ENCODE data around the gene PRKACB. TPM values are rescaled to one million over a fixed set of nuclear protein-coding genes. Genes with fewer than 3 reads are reported as not detected.
A peak's percentile ranks its signal among the peaks of the same experiment; 100 is the strongest.

Gene PRKACB
- total RNA-seq, 1 donor from 2014 or later: 34.9 TPM

DNA sequence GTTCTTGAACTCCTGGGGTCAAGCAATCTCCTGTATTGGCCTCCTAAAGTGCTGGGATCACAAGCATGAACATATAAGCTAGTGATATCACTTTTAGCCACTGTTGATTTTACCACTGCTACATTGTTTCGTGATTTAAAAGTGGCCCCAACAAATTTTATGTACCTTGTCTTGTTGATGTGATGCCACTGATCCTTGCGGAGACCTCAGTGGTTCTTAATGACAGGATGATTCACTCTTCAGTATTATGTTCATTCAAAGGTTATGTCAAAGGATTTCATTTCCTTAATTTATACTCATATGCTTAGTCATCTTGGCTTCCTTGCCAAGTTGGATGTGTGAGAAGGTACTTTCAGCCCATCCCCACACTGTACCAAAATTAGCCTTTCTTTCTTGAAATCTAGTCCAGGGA is 12.1 kb downstream of the PRKACB start:
- no peaks in the 10 kb centered on the region for H3K9me3 ChIP-seq (replicated peaks)
- no peaks in the 10 kb centered on the region for H3K27me3 ChIP-seq (ENCODE audit: low read depth)
- H3K36me3 ChIP-seq: no peaks in the 10 kb centered on the region
- peaks cover 5% of the 10 kb centered on the region for H3K4me1 ChIP-seq
- TF ChIP-seq, protein P1, sequence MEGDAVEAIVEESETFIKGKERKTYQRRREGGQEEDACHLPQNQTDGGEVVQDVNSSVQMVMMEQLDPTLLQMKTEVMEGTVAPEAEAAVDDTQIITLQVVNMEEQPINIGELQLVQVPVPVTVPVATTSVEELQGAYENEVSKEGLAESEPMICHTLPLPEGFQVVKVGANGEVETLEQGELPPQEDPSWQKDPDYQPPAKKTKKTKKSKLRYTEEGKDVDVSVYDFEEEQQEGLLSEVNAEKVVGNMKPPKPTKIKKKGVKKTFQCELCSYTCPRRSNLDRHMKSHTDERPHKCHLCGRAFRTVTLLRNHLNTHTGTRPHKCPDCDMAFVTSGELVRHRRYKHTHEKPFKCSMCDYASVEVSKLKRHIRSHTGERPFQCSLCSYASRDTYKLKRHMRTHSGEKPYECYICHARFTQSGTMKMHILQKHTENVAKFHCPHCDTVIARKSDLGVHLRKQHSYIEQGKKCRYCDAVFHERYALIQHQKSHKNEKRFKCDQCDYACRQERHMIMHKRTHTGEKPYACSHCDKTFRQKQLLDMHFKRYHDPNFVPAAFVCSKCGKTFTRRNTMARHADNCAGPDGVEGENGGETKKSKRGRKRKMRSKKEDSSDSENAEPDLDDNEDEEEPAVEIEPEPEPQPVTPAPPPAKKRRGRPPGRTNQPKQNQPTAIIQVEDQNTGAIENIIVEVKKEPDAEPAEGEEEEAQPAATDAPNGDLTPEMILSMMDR (IDR thresholded peaks at IDR 0.05; ENCODE audit: borderline replicate concordance): no peak
- no peak overlapping the region for H3K27ac ChIP-seq (replicated peaks)
- intact Hi-C loops (cut with micrococcal nuclease): no loop called here
- no peak overlapping the region for H3K4me3 ChIP-seq
- DNase-seq: no peak

DNA sequence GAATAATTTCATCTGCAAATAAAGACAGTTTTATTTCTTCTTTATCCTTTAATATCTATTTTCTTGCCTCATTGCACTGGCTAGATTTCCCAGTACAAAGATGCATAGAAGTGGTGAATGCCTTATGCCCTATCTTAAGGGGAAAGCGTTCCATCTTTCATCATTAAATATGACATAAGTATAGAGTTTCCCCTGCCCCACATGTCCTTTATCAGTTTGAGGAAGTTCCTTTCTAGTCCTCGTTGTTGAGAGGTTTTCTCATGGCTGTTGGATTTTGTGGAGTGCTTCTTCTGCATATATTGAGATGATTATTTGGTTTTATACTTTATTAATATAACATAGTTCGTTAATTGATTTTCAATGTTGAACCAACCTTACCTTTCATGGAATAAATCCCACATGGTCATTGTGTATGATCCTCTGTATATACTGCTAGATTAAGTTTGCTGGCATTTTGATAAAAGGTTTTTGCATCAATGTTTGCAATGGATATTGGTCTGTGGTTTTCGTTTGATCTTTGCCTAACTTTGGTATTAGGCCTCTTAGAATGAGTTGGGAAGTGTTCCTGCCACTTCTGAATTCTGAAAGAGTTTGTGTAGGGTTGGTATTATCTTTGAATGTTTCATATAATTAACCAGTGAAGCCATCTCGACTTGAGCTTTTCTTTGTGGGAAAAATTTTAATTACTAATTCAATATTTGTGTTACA is 15.6 kb downstream of the PRKACB start:
- intact Hi-C loops (cut with micrococcal nuclease): no loop called here
- Histone ChIP-seq H3K9me3 (replicated peaks) (no peaks in the 10 kb centered on the region), H3K27me3 (ENCODE audit: low read depth) (no peaks in the 10 kb centered on the region), H3K36me3 (no peaks in the 10 kb centered on the region), H3K4me3 (no peak overlapping the region), H3K4me1 (peaks cover 5% of the 10 kb centered on the region), H3K27ac (replicated peaks) (no peak overlapping the region)
- TF ChIP-seq, protein P1 (IDR thresholded peaks at IDR 0.05; ENCODE audit: borderline replicate concordance): no peak
- no peak for DNase-seq

DNA sequence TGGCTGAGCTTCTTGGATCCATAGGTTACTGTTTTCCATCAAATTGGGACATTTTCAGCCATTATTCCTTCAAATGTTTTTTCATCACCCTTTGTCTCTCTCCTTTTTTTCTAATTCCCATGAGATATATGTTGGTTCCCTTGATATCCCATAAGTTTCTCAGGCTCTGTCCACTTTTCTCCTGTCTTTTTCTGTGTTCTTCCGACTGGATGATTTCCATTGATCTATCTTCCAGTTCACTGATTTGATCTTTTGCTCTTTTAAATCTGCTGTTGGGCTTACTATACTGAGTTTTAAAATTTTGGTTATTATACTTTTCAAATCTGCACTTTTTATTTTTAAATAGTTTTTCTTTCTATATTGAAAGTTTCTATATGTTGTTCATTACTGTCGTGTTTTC is 18.2 kb downstream of the PRKACB start:
- Histone ChIP-seq H3K4me1 (peaks cover 12% of the 10 kb centered on the region), H3K27ac (replicated peaks) (no peak overlapping the region), H3K36me3 (no peaks in the 10 kb centered on the region), H3K4me3 (no peak overlapping the region), H3K27me3 (ENCODE audit: low read depth) (no peaks in the 10 kb centered on the region), H3K9me3 (replicated peaks) (no peaks in the 10 kb centered on the region)
- DNase-seq: no peak
- TF ChIP-seq, protein P1 (IDR thresholded peaks at IDR 0.05; ENCODE audit: borderline replicate concordance): no peak
- intact Hi-C loops (cut with micrococcal nuclease): no loop called here

DNA sequence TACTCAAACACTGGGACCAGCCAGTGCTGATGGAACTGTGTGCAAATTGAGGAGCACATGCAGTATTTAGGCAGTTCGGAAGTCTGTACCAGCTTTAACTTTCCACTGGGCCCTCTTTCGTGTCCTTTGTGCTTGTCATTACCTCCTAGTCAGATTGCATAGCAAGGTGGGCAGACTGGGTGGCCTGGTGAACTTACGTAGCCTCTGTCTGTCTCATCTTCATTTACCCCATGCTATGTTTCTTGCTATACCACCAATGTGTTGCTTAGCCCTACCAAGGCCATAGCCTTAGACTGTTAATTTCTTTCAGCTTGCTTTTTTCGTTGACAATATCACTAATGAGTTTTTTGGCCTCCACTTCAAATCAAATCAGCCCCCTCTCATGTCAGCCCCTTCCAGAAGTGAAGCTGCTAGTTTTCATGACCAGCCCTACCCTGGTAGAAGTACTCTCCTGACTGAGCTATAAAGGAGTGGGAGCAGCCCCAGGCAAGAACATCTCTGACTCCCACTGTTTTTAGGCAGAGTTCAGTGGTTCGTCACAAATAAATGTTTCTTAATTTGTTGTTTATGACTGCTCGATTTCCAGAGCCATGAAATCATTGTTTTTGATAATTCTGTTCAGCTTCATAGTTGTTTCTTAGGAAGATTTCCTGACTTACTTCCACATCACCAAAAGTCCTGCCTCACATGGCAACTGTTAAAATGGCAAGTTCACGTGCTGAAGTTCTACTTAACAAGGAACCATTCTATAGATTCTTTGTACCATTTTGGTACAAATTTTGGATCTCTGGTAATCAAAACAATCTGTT is 19.3 kb downstream of the PRKACB start:
- Histone ChIP-seq H3K36me3 (no peaks in the 10 kb centered on the region), H3K27ac (replicated peaks) (no peak overlapping the region), H3K9me3 (replicated peaks) (no peaks in the 10 kb centered on the region), H3K4me1 (peaks cover 12% of the 10 kb centered on the region), H3K27me3 (ENCODE audit: low read depth) (no peaks in the 10 kb centered on the region), H3K4me3 (peak overlapping the region; percentile 30)
- intact Hi-C loops (cut with micrococcal nuclease): no loop called here
- DNase-seq: no peak
- TF ChIP-seq, protein P1 (IDR thresholded peaks at IDR 0.05; ENCODE audit: borderline replicate concordance): no peak

DNA sequence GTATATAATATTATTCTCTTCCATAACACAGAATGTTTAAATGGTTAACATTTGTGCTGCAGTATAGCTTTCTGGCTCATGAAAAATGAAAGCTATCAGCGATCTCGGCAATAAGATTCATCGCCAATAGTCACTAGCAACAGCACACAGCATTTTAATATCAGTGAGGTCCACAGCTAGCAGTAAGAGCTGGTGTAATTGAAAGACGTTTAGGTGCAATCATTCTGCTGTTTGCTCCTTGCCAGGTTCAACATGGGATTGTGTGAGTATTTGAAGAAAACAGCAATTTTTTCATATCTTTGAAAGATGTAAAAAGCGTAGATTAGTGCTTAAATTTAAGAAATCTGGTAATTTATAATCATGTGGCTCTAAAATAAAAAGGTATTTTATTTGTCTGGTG is 20.1 kb downstream of the PRKACB start:
- TF ChIP-seq, protein P1 (IDR thresholded peaks at IDR 0.05; ENCODE audit: borderline replicate concordance): no peak
- Histone ChIP-seq H3K9me3 (replicated peaks) (no peaks in the 10 kb centered on the region), H3K27ac (replicated peaks) (no peak overlapping the region), H3K36me3 (no peaks in the 10 kb centered on the region), H3K4me3 (peak overlapping the region; percentile 30), H3K4me1 (peaks cover 12% of the 10 kb centered on the region), H3K27me3 (ENCODE audit: low read depth) (no peaks in the 10 kb centered on the region)
- intact Hi-C loops (cut with micrococcal nuclease): no loop called here
- no peak for DNase-seq
